ENCODE results near the gene PLEKHH1.

Gene PLEKHH1

GRCh38 chr14:67510121-67510520 is 23.0 kb upstream of the PLEKHH1 start:
- no peak for DNase-seq (ENCODE audit: low read depth in 2 of 2)

GRCh38 chr14:67510836-67511235 is 22.3 kb upstream of the PLEKHH1 start:
- DNase-seq (ENCODE audit: low read depth in 2 of 2) = no peak

GRCh38 chr14:67512463-67513310 is 20.4 kb upstream of the PLEKHH1 start:
- DNase-seq (ENCODE audit: low read depth in 2 of 2) = no peak

GRCh38 chr14:67513631-67514108 is 19.4 kb upstream of the PLEKHH1 start:
- DNase-seq (ENCODE audit: low read depth in 2 of 2) = no peak

GRCh38 chr14:67514203-67514607 is 18.9 kb upstream of the PLEKHH1 start:
- DNase-seq (ENCODE audit: low read depth in 2 of 2) = no peak

- no peak for DNase-seq (ENCODE audit: low read depth in 2 of 2)
Observed at GRCh38 chr14:67514650-67515385, 18.3 kb upstream of the PLEKHH1 start.

GRCh38 chr14:67515386-67516079 is 17.6 kb upstream of the PLEKHH1 start:
- no peak for DNase-seq (ENCODE audit: low read depth in 2 of 2)

GRCh38 chr14:67516676-67517075 is 16.4 kb upstream of the PLEKHH1 start:
- no peak for DNase-seq (ENCODE audit: low read depth in 2 of 2)

- no peak for DNase-seq (ENCODE audit: low read depth in 2 of 2)
Observed at GRCh38 chr14:67517083-67517482, 16.0 kb upstream of the PLEKHH1 start.

- no peak for DNase-seq (ENCODE audit: low read depth in 2 of 2)
Observed at GRCh38 chr14:67519406-67519805, 13.7 kb upstream of the PLEKHH1 start.

GRCh38 chr14:67520482-67520881 is 12.6 kb upstream of the PLEKHH1 start:
- DNase-seq (ENCODE audit: low read depth in 2 of 2) = no peak

- no peak for DNase-seq (ENCODE audit: low read depth in 2 of 2)
Observed at GRCh38 chr14:67522270-67522669, 10.8 kb upstream of the PLEKHH1 start.

- DNase-seq (ENCODE audit: low read depth in 2 of 2) = no peak
Observed at GRCh38 chr14:67523764-67524633, 9.1 kb upstream of the PLEKHH1 start.

GRCh38 chr14:67524634-67524963 is 8.5 kb upstream of the PLEKHH1 start:
- no peak for DNase-seq (ENCODE audit: low read depth in 2 of 2)

- DNase-seq (ENCODE audit: low read depth in 2 of 2) = no peak
Observed at GRCh38 chr14:67525389-67525788, 7.7 kb upstream of the PLEKHH1 start.

- DNase-seq (ENCODE audit: low read depth in 2 of 2) = no peak
Observed at GRCh38 chr14:67526181-67526580, 6.9 kb upstream of the PLEKHH1 start.

- DNase-seq (ENCODE audit: low read depth in 2 of 2) = no peak
Observed at GRCh38 chr14:67526676-67527459, 6.2 kb upstream of the PLEKHH1 start.

- DNase-seq (ENCODE audit: low read depth in 2 of 2) = no peak
Observed at GRCh38 chr14:67527756-67528155, 5.3 kb upstream of the PLEKHH1 start.

- DNase-seq (ENCODE audit: low read depth in 2 of 2) = no peak
Observed at GRCh38 chr14:67528276-67528675, 4.8 kb upstream of the PLEKHH1 start.
